PC-3 (cell line): ENCODE results near the gene RIN1.

Experiments
- CTCF ChIP-seq: fragments of 300-600 bp; sonication (generic); conservative IDR thresholded peaks from 2 replicates; pipeline ENCODE4 v1.5.1; 2017; ENCODE audit warnings: antibody characterized with exemption, low read depth, mild to moderate bottlenecking, low read length
- EZH2phosphoT487 ChIP-seq: fragments of 300-600 bp; sonication (generic); IDR thresholded peaks from 2 replicates; pipeline ENCODE4 v1.6.1; 2018; ENCODE audit warnings: mild to moderate bottlenecking, antibody characterized with exemption, low read length, borderline replicate concordance

GRCh38 chr11:66344550-66345315 is 8.5 kb upstream of the RIN1 start, which contains the start of gene BRMS1:
- TF ChIP-seq CTCF: no peak
- TF ChIP-seq EZH2phosphoT487: no peak
